Coronary artery (tissue), 2 donors: ENCODE measurements around the gene KLF7.

Source experiments
- DNase-seq: peaks from one replicate; pipeline ENCODE4 v3.0.0-alpha.2; 2017; ENCODE audit warnings: low spot score
- H3K27ac ChIP-seq, 2 donors: fragments of 200-600 bp; sonication (generic); one replicate each; pipeline ENCODE4 v1.5.1; 2016 to 2019
- H3K4me3 ChIP-seq: fragments of 200-600 bp; sonication (generic); 2 replicates; pipeline ENCODE4 v1.5.1; 2016; ENCODE audit warnings: mild to moderate bottlenecking, moderate library complexity
- CTCF ChIP-seq: fragments of 200-600 bp; sonication (generic); IDR thresholded peaks from one replicate; pipeline ENCODE4 v1.5.1; 2019; ENCODE audit warnings: antibody characterized with exemption

KLF7 gene

GRCh38 chr2:207117668-207118067, 48.1 kb downstream of the KLF7 start:
- Histone ChIP-seq H3K4me3 (no peak overlapping the region), H3K27ac (no peak overlapping the region)
- TF ChIP-seq CTCF = no peak
- no peak for DNase-seq

GRCh38 chr2:207115715-207116364, 49.9 kb downstream of the KLF7 start:
- no peak overlapping the region for H3K27ac ChIP-seq

GRCh38 chr2:207113414-207113813, 52.3 kb downstream of the KLF7 start:
- no peak for DNase-seq
- no peak for TF ChIP-seq CTCF
- Histone ChIP-seq H3K27ac (no peak overlapping the region), H3K4me3 (no peak overlapping the region)

More at GRCh38 chr2:207115715-207116364, 49.9 kb downstream of the KLF7 start:
- no peak for DNase-seq
- TF ChIP-seq CTCF = no peak
- H3K4me3 ChIP-seq = no peak overlapping the region

GRCh38 chr2:207112785-207113184, 53.0 kb downstream of the KLF7 start:
- TF ChIP-seq CTCF = no peak
- no peak for DNase-seq
- Histone ChIP-seq H3K27ac (no peak overlapping the region), H3K4me3 (no peak overlapping the region)

GRCh38 chr2:207112383-207112782, 53.4 kb downstream of the KLF7 start:
- DNase-seq = no peak
- H3K27ac ChIP-seq = no peak overlapping the region
- H3K4me3 ChIP-seq = no peak overlapping the region
- TF ChIP-seq CTCF = no peak

GRCh38 chr2:207111757-207112156, 54.0 kb downstream of the KLF7 start:
- no peak for DNase-seq
- no peak for TF ChIP-seq CTCF
- H3K27ac ChIP-seq = no peak overlapping the region
- H3K4me3 ChIP-seq = no peak overlapping the region

- Histone ChIP-seq H3K27ac (no peak overlapping the region), H3K4me3 (no peak overlapping the region)
- no peak for DNase-seq
- TF ChIP-seq CTCF = no peak
Measured at GRCh38 chr2:207110715-207111114, 55.0 kb downstream of the KLF7 start.
